ENCODE results near the gene RINL. TPM values are rescaled to one million over a fixed set of nuclear protein-coding genes. Genes with fewer than 3 reads are reported as not detected.

RINL gene
- total and polyA plus RNA-seq, 2 of the 8 experiments (the other 6 are each of a cell fraction or from before 2014, with no cell fraction given): 11.1 to 11.9 TPM

DNA sequence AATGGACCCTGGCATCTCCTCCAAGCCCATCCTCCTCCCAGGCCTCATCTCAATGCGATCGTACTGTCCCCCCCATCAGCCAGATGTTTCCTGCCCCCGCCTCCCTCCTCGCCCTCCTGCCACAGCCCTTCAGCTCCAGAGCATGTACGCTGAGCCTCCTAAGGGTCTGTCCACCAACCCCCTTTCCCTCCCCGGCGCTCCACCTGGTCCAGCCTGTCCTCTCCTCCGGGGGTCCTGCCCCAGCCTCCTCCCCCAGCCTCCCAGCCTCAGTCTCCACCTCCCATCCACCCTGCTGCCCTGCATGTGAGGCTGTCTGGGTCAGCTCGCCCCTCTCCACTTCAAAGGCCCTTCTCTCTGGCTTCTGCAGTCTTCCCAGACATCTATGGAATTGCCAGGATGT is 16.9 kb upstream of the RINL start:
- Histone ChIP-seq H2BK15ac (ENCODE audit: low read length) (no peak overlapping the region), H3K79me1 (ENCODE audit: low read depth, low read length) (no peaks in the 10 kb centered on the region; the same call in 1 of the 2 replicates), H2AK5ac (ENCODE audit: low read depth, low read length) (no peak overlapping the region), H3K4ac (replicated peaks; ENCODE audit: insufficient read length, low read depth, low read length) (no peak overlapping the region), H3K27me3 (replicated peaks in 1 of 4; ENCODE audit: control insufficient read depth in 3 of 4, extremely low read depth in 1 of 4, insufficient read depth in 3 of 4, low read length in 3 of 4) (peaks cover 0 to 9% (median 4%) of the 10 kb centered on the region in 4 experiments; a peak in 3 of 7 replicates), H3K23me2 (ENCODE audit: low read depth, low read length) (peaks cover 7% of the 10 kb centered on the region; the same call in 1 of the 2 replicates), H2BK120ac (replicated peaks; ENCODE audit: low read depth, low read length) (no peak overlapping the region), H3K4me1 (replicated peaks in 1 of 4; ENCODE audit: control insufficient read depth in 3 of 4, insufficient read depth in 4 of 4, low read length in 3 of 4) (peaks cover 0 to 5% (median 3%) of the 10 kb centered on the region in 4 experiments; a peak in 4 of 7 replicates), H3K27ac (ENCODE audit: low read depth, low read length) (no peak overlapping the region), H3K56ac (replicated peaks; ENCODE audit: insufficient read length, low read depth, low read length) (no peak overlapping the region), H4K8ac (ENCODE audit: extremely low read depth, insufficient read depth, low read length) (no peak overlapping the region), H3K79me2 (ENCODE audit: control insufficient read depth in 1 of 2, insufficient read depth in 2 of 2, low read length in 2 of 2) (no peaks in the 10 kb centered on the region), H3K4me3 (ENCODE audit: extremely low read depth in 1 of 4, insufficient read depth in 2 of 4, low read depth in 3 of 4, low read length in 4 of 4) (no peak overlapping the region), H3K4me2 (ENCODE audit: insufficient read depth in 1 of 2, low read depth in 2 of 2, low read length in 2 of 2) (no peak overlapping the region), H3K9ac (replicated peaks in 1 of 4; ENCODE audit: extremely low read depth in 1 of 4, low read depth in 3 of 4, low read length in 3 of 4) (no peak overlapping the region), H4K5ac (ENCODE audit: insufficient read length, low read depth, low read length) (no peak overlapping the region), H2BK20ac (ENCODE audit: low read length) (no peak overlapping the region), H2BK12ac (ENCODE audit: low read depth, low read length) (0 out of 2 replicates have a peak overlapping the region, but pooled peaks have one; percentile 17), H3K14ac (ENCODE audit: insufficient read length) (no peak overlapping the region), H2BK5ac (ENCODE audit: low read depth, low read length) (no peak overlapping the region), H3K18ac (ENCODE audit: extremely low read depth, low read length) (no peak overlapping the region), H4K20me1 (replicated peaks in 1 of 2; ENCODE audit: control insufficient read depth in 1 of 2, insufficient read depth in 2 of 2, low read length in 2 of 2) (peaks cover 0 to 1% of the 10 kb centered on the region in 2 experiments), H4K91ac (replicated peaks; ENCODE audit: insufficient read length, low read length) (no peak overlapping the region), H2AFZ (ENCODE audit: low read length) (no peak overlapping the region), H3K23ac (ENCODE audit: insufficient read length) (no peak overlapping the region), H3K9me3 (ENCODE audit: insufficient read depth in 2 of 2, low read depth in 1 of 2, low read length in 1 of 2) (no peaks in the 10 kb centered on the region), H3K36me3 (ENCODE audit: control insufficient read depth in 2 of 4, insufficient read depth in 4 of 4, low read length in 3 of 4) (no peaks in the 10 kb centered on the region)
- FAIRE-seq (no peak), DNase-seq (ENCODE audit: low read depth in 1 of 2, low spot score in 2 of 2) (no peak)
- ChIA-PET POLR2A (ENCODE audit: partially characterized antibody) (interaction anchor here (0.7 to 1.4 kb wide), 2 partner anchors 46 to 63 kb away, joined by 3 read pairs; partner anchors contain the start of gene ECH1), CTCF (ENCODE audit: partially characterized antibody) (interaction anchor here (0.7 kb wide), 1 partner anchor 82 kb away, joined by 3 read pairs; the partner anchor contains the start of gene LGALS4)
- TF ChIP-seq TAF7 (optimal IDR thresholded peaks at IDR 0.05; ENCODE audit: borderline replicate concordance, low read depth, low read length): no peak
- TF ChIP-seq, protein P1, sequence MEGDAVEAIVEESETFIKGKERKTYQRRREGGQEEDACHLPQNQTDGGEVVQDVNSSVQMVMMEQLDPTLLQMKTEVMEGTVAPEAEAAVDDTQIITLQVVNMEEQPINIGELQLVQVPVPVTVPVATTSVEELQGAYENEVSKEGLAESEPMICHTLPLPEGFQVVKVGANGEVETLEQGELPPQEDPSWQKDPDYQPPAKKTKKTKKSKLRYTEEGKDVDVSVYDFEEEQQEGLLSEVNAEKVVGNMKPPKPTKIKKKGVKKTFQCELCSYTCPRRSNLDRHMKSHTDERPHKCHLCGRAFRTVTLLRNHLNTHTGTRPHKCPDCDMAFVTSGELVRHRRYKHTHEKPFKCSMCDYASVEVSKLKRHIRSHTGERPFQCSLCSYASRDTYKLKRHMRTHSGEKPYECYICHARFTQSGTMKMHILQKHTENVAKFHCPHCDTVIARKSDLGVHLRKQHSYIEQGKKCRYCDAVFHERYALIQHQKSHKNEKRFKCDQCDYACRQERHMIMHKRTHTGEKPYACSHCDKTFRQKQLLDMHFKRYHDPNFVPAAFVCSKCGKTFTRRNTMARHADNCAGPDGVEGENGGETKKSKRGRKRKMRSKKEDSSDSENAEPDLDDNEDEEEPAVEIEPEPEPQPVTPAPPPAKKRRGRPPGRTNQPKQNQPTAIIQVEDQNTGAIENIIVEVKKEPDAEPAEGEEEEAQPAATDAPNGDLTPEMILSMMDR (IDR thresholded peaks at IDR 0.05; ENCODE audit: control extremely low read depth in 1 of 3, insufficient read depth in 1 of 3, low read depth in 1 of 3, low read length in 3 of 3): no peak
- no peak for TF ChIP-seq BACH1 (IDR thresholded peaks at IDR 0.05; ENCODE audit: low read length)
- no peak for TF ChIP-seq HDAC6 (IDR thresholded peaks at IDR 0.05; ENCODE audit: low read depth, low read length)
- 92% methylated on average over 6 of the region's 9 CpGs; no CpG with 5 or more reads in 1 of the 2 experiments for WGBS, 2 experiments (ENCODE audit: extremely low coverage in 1 of 2, insufficient coverage in 1 of 2, insufficient read length in 1 of 2, insufficient replicate concordance in 2 of 2, low coverage in 1 of 2, low lambda C conversion rate in 2 of 2, missing lambda C conversion rate in 1 of 2)

Measured in H1 (cell line).